Kidney tubule cell (primary cell): ENCODE measurements around the gene PAQR4.
"Not testable (repeated sequence)": the region's sequence is repeated elsewhere in the genome, so short reads cannot be mapped to it uniquely, and the experiment has no call there.

Source experiments
- DNase-seq: peaks from one replicate; pipeline ENCODE4 v3.0.0-alpha.2; 2018; ENCODE audit warnings: low spot score

Gene PAQR4

GRCh38 chr16:2968738-2969544, at the start of gene PAQR4:
PAQR4 (plus strand) TSS chr16:2969348; CDS start chr16:2969675, 327 bp downstream.
- DNase-seq: peak; percentile 92

- DNase-seq: peak; percentile 64
Observed at GRCh38 chr16:2919511-2920255, 49.5 kb upstream of the PAQR4 start.

- no peak for DNase-seq
Observed at GRCh38 chr16:2923481-2923880, 45.7 kb upstream of the PAQR4 start.

GRCh38 chr16:2924901-2925755, 44.0 kb upstream of the PAQR4 start:
- no peak for DNase-seq

GRCh38 chr16:2925951-2926649, 43.0 kb upstream of the PAQR4 start:
- no peak for DNase-seq

- DNase-seq: no peak
Observed at GRCh38 chr16:2926650-2926999, 42.5 kb upstream of the PAQR4 start.

GRCh38 chr16:2927010-2927646, 42.0 kb upstream of the PAQR4 start:
- DNase-seq: peak; percentile 84

- DNase-seq: not testable (repeated sequence)
Observed at GRCh38 chr16:2928151-2928550, 41.0 kb upstream of the PAQR4 start.

- no peak for DNase-seq
Observed at GRCh38 chr16:2928796-2929195, 40.4 kb upstream of the PAQR4 start.

- DNase-seq: no peak
Observed at GRCh38 chr16:2929693-2930092, 39.5 kb upstream of the PAQR4 start.

GRCh38 chr16:2930236-2930635, 38.9 kb upstream of the PAQR4 start:
- DNase-seq: no peak

- DNase-seq: not testable (repeated sequence)
Observed at GRCh38 chr16:2931231-2931914, 37.8 kb upstream of the PAQR4 start.

- no peak for DNase-seq
Observed at GRCh38 chr16:2933136-2933535, 36.0 kb upstream of the PAQR4 start.

GRCh38 chr16:2933701-2934100, 35.4 kb upstream of the PAQR4 start:
- DNase-seq: no peak

GRCh38 chr16:2934450-2934849, 34.7 kb upstream of the PAQR4 start:
- no peak for DNase-seq

GRCh38 chr16:2936436-2937011, 32.6 kb upstream of the PAQR4 start:
- no peak for DNase-seq

- DNase-seq: no peak
Observed at GRCh38 chr16:2937170-2937569, 32.0 kb upstream of the PAQR4 start.

GRCh38 chr16:2938206-2938605, 30.9 kb upstream of the PAQR4 start:
- no peak for DNase-seq

GRCh38 chr16:2939968-2940367, 29.2 kb upstream of the PAQR4 start:
- no peak for DNase-seq

GRCh38 chr16:2942045-2942444, 27.1 kb upstream of the PAQR4 start:
- peak; percentile 25 for DNase-seq
